Neural cell (in vitro differentiated cells): ENCODE results near the gene CROT.

ENCODE experiments used
- EP300 ChIP-seq: fragments of 450-650 bp; conservative IDR thresholded peaks from 2 replicates; pipeline ENCODE4 v1.6.1; 2014; ENCODE audit warnings: antibody characterized with exemption, mild to moderate bottlenecking, moderate library complexity; ENCODE audit not compliant: poor library complexity, severe bottlenecking
- EZH2 ChIP-seq: fragments of 200-600, 300-800 bp; shearing (Covaris generic), sonication (generic); IDR thresholded peaks from 2 replicates; pipeline ENCODE4 v1.6.1; 2014; ENCODE audit warnings: antibody characterized with exemption, low read length, borderline replicate concordance, mild to moderate bottlenecking; ENCODE audit not compliant: insufficient read depth, poor library complexity, severe bottlenecking
- MXI1 ChIP-seq: fragments of 450-650 bp; conservative IDR thresholded peaks from 2 replicates; pipeline ENCODE4 v1.6.1; 2014; ENCODE audit warnings: antibody characterized with exemption, mild to moderate bottlenecking; ENCODE audit not compliant: poor library complexity, severe bottlenecking
- POLR2AphosphoS5 ChIP-seq: IDR thresholded peaks from 2 replicates; pipeline ENCODE4 v1.6.1; 2012
- SMC3 ChIP-seq: fragments of 450-650 bp; conservative IDR thresholded peaks from 2 replicates; pipeline ENCODE4 v1.6.1; 2014; ENCODE audit warnings: antibody characterized with exemption, mild to moderate bottlenecking, moderate library complexity; ENCODE audit not compliant: poor library complexity
- TAF1 ChIP-seq: IDR thresholded peaks from 2 replicates; pipeline ENCODE4 v1.6.1; 2012; ENCODE audit warnings: low read depth
- TF ChIP-seq, protein P1 (sequence below): fragments of 450-650 bp; IDR thresholded peaks from 2 replicates; pipeline ENCODE4 v1.5.1; 2014; ENCODE audit warnings: antibody characterized with exemption, mild to moderate bottlenecking, moderate library complexity; ENCODE audit not compliant: poor library complexity, severe bottlenecking
- TF ChIP-seq, protein P2 (sequence below): IDR thresholded peaks from 2 replicates; pipeline ENCODE4 v1.6.1; 2012; ENCODE audit warnings: borderline replicate concordance

DNA sequence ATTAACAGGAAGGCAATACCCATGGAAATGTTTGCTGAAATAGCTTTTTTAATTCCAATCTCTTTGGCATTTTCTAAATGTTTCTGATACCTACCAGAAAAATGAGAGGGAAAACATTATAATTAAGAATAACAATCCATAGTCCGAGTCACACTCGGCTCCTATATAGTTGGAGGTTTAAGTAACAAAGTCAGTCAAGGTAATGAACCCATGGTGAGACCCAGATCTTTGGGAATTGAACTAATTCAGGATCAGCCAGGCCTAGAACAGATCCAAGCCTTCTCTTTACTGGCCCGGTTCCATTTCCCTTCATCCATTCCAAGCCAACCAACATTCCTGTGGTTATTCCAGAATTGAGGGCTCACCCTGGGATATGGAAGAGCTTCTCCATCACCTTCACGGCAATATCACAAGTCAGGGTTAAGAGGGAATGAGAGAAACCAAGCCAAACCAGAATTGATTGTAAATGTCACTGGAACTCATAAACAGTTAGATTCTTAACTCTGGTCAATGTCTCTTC is 101.7 kb downstream of the CROT start:
- TF ChIP-seq POLR2AphosphoS5 (no peak), EZH2 (no peak), EP300 (no peak), TAF1 (no peak), MXI1 (no peak), SMC3 (no peak)
- TF ChIP-seq, protein P1, sequence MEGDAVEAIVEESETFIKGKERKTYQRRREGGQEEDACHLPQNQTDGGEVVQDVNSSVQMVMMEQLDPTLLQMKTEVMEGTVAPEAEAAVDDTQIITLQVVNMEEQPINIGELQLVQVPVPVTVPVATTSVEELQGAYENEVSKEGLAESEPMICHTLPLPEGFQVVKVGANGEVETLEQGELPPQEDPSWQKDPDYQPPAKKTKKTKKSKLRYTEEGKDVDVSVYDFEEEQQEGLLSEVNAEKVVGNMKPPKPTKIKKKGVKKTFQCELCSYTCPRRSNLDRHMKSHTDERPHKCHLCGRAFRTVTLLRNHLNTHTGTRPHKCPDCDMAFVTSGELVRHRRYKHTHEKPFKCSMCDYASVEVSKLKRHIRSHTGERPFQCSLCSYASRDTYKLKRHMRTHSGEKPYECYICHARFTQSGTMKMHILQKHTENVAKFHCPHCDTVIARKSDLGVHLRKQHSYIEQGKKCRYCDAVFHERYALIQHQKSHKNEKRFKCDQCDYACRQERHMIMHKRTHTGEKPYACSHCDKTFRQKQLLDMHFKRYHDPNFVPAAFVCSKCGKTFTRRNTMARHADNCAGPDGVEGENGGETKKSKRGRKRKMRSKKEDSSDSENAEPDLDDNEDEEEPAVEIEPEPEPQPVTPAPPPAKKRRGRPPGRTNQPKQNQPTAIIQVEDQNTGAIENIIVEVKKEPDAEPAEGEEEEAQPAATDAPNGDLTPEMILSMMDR: no peak
- TF ChIP-seq, protein P2, sequence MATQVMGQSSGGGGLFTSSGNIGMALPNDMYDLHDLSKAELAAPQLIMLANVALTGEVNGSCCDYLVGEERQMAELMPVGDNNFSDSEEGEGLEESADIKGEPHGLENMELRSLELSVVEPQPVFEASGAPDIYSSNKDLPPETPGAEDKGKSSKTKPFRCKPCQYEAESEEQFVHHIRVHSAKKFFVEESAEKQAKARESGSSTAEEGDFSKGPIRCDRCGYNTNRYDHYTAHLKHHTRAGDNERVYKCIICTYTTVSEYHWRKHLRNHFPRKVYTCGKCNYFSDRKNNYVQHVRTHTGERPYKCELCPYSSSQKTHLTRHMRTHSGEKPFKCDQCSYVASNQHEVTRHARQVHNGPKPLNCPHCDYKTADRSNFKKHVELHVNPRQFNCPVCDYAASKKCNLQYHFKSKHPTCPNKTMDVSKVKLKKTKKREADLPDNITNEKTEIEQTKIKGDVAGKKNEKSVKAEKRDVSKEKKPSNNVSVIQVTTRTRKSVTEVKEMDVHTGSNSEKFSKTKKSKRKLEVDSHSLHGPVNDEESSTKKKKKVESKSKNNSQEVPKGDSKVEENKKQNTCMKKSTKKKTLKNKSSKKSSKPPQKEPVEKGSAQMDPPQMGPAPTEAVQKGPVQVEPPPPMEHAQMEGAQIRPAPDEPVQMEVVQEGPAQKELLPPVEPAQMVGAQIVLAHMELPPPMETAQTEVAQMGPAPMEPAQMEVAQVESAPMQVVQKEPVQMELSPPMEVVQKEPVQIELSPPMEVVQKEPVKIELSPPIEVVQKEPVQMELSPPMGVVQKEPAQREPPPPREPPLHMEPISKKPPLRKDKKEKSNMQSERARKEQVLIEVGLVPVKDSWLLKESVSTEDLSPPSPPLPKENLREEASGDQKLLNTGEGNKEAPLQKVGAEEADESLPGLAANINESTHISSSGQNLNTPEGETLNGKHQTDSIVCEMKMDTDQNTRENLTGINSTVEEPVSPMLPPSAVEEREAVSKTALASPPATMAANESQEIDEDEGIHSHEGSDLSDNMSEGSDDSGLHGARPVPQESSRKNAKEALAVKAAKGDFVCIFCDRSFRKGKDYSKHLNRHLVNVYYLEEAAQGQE: no peak
